GM13977 (cell line): ENCODE results near the gene ZMIZ1.
A peak's percentile ranks its signal among the peaks of the same experiment; 100 is the strongest.

Source experiments
- DNase-seq: peaks from one replicate; pipeline ENCODE4 v3.0.0; 2012; ENCODE audit warnings: low spot score
- in situ Hi-C: fragments of 300-500 bp; cut with MboI; formaldehyde crosslinking; loops from one replicate; pipeline ENCODE4 v1.12.0; 2022; ENCODE audit warnings: low sequenced_read_pairs, low pct_unique_long_range_greater_than_20kb, mixed read lengths, inconsistent platforms; ENCODE audit not compliant: unreplicated experiment
- TF ChIP-seq, protein P1 (sequence below): IDR thresholded peaks from 2 replicates; pipeline ENCODE4 v1.5.1; 2012; ENCODE audit warnings: mild to moderate bottlenecking, control low read depth; ENCODE audit not compliant: insufficient read depth; ENCODE audit errors: extremely low read depth, missing control alignments

ZMIZ1 gene

DNA sequence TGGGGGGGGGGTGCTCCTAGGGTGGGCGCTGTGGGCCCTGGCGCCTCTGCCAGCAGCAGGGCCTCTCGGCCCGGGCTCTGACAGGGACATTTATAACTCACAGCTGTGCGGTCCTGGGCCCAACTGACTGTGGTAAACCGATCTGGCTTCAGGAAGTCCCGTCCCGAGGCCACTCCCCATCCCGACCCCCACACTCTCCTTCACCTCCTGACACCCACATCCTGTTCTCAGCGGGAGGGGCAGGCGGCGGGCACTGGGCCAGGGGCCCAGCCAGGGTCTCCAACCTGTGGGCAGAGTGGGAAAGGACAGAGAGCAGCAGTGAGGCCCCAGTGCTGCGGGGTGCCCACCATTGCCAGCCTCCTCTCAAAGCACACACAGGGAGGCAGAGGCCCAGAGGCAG lies 69.1 kb downstream of the ZMIZ1 start:
- TF ChIP-seq, protein P1, sequence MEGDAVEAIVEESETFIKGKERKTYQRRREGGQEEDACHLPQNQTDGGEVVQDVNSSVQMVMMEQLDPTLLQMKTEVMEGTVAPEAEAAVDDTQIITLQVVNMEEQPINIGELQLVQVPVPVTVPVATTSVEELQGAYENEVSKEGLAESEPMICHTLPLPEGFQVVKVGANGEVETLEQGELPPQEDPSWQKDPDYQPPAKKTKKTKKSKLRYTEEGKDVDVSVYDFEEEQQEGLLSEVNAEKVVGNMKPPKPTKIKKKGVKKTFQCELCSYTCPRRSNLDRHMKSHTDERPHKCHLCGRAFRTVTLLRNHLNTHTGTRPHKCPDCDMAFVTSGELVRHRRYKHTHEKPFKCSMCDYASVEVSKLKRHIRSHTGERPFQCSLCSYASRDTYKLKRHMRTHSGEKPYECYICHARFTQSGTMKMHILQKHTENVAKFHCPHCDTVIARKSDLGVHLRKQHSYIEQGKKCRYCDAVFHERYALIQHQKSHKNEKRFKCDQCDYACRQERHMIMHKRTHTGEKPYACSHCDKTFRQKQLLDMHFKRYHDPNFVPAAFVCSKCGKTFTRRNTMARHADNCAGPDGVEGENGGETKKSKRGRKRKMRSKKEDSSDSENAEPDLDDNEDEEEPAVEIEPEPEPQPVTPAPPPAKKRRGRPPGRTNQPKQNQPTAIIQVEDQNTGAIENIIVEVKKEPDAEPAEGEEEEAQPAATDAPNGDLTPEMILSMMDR, result no peak
- peak; percentile 85 for DNase-seq

DNA sequence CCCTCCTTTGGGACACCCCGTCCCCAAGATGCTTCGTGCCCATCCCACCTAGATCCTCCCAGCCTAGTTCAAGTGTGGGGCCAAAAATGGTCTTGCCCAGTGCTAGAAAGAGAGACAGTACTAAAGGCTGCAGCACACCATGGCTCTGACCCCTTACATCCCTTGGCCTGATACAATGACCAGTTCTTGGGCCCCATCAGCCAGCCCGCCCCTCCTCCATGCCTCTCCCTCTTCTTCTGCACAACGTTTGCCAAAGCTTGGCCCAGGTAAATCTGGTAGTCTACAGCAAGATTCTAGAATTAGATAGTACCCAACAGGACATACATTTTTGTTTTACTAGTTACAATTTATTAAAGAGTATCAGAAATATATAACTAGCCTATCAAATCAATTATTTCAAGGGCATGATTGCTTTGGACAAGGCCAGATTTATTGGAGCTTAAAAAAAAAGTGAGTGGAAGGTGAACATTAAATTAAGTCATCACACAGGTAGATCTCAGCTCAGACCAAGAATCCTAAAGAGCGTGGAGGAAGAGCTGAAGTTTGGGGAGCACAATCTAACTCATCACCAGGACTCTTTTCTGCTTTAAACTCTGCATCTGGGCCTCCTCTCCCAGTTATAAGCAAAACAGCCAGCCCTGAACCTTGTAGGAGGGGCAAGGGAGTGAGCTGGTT lies 69.8 kb downstream of the ZMIZ1 start:
- DNase-seq, result no peak
- in situ Hi-C loops, result no loop called here
- TF ChIP-seq, protein P1, result no peak

More for the DNA sequence above, 69.1 kb downstream of the ZMIZ1 start:
- in situ Hi-C loops, result no loop called here

DNA sequence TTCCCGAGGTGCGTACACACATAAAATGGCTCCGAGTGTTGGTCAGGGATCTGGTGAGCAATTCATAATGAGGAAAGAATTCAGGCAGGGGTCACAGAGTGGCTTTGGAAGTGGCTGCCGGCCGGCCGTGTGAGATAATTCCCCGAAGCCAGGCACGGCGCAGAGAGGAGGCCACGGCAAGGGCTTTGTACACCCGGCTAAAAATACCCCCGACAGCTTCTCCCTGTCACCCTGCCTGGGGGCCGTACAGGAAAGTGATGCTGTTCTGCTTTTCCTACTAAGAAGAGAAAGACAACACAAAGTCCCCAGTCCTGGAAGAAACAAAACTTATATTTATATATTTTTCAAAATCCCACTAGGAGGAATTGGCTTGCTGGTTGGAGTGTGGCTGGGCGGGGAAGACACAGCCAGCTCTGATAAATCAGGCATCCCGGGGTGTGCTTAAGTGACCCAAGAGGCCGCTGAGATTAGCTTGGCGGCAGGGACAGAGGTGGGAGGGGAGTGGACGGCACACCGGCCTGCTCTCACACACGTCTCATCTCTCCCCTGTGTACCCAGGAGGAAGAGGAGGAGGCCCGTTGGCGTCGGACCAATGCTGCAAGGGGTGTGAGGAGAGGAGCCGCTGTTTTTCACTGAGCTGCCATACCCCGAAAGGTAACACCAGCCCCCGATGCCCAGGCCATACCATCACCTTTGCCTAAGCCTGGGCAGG lies 70.5 kb downstream of the ZMIZ1 start:
- in situ Hi-C loops, result no loop called here
- no peak for DNase-seq
- TF ChIP-seq, protein P1, result no peak

DNA sequence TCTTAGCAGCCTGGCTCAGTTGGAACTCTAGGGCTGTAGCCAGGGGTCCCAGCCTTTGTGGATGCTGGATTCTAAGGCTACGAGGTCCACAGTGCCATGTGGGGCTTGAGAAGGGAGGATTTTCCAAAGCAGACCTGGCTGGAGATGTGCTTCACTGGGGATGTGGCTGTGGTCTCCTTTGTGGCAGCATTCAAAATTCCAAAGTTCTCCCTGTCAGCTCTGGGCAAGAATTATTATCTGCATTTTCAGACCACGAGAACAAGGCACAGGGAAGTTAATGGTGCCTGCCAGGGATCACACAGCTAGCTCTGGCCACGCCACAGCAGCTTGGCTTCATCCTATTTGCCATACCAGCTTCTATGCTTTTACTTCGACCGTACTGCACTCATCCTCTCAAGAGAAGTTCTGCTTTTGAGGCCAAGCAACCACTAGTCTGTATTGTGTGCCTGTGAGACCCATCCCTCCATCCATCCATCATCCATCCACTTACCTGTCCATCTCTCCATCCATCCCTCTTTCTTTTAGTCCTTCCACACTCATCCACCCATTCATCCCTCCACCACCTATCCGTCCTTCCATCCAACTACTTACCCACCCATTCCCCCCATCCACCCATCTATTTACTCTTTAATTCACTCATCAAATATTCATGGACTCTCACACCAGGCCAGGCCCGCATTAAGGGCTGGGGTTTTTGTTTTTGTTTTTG lies 71.5 kb downstream of the ZMIZ1 start:
- DNase-seq, result no peak
- in situ Hi-C loops, result no loop called here
- TF ChIP-seq, protein P1, result no peak

DNA sequence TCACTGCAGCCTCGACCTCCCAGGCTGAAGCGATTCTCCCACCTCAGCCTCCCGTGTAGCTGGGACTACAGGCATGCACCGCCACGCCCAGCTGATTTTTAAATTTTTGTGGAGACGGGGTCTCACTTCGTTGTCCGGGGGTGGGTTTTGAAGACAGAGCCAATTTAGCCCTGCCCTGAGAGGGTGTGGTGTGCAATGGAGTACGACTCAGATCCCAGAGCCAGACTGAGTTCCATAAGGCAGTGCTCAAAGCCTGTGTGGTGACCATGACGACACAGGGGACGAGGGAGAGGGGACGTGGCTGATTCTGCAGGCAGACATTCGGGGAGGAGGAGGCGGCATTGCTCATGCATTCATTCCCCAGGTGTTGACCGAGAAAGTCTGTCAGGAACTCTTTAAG lies 72.1 kb downstream of the ZMIZ1 start:
- in situ Hi-C loops, result no loop called here
- TF ChIP-seq, protein P1, result no peak
- no peak for DNase-seq

DNA sequence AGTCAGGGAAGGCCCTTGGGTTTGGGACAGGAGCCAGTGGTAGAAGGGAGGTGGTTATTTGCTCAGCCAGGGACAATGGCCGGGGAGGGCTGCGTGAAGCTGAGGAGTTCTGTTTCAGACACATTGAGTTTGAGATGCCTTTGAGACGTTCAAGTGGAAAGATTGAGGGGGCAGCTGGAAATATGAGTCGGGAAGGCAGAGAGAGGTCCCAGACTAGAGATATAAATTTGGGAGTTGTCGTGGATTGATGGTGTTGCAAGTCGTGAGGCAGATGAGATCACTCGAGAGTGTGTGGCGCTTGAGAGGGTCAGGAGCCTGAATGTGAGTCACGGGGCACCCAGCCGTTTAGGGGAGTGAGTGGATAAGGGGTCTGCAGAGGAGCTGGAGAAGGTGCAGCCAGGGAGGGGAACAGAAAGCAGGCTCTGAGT lies 73.3 kb downstream of the ZMIZ1 start:
- TF ChIP-seq, protein P1, result no peak
- in situ Hi-C loops, result no loop called here
- no peak for DNase-seq
